HepG2 (cell line): ENCODE results near the gene CCDC192.

Experiments
- CHD4 ChIP-seq: fragments of 200-600 bp; sonication (generic); IDR thresholded peaks from 2 replicates; pipeline ENCODE4 v1.7.0; 2017; ENCODE audit warnings: mild to moderate bottlenecking, low read length, borderline replicate concordance
- JUNB ChIP-seq: sonication (generic); formaldehyde crosslinking; IDR thresholded peaks from 2 replicates; pipeline ENCODE4 v1.8.0; 2022; ENCODE audit warnings: missing genetic modification reagents, mild to moderate bottlenecking, borderline replicate concordance
- NFE2L2 ChIP-seq: fragments of 150-350 bp; IDR thresholded peaks from 2 replicates; pipeline ENCODE4 v1.6.1; 2014; ENCODE audit warnings: low read length

DNA sequence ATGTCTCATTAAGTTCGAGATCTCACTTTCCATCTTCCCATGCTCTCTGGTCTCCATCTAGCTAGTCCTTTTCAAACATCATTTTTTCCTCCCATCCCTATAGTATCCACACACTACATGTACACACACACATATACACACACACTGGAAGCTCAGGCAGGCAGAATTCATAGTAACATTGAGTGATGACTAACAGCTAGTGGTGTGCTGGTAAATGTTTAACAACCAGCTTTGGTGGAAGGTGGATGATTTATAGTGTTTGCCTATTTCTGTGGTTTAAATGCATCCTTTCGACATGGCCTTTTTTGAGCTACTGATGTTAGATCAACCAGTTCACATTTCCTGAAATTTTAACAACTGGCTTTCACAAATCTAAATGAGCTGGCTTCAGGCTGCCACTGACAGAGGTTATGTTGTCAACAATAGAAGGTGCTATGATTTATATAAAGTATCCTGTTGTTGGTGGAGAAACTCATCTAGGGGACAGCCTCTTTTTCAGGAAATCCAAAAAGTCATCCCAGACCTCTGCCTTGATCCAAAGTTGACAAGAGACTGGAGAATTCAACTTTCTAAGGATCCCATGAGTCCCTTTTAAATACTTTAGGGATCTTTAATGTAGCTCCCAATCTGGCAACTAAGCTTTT, 117.8 kb downstream of the CCDC192 start:
- TF ChIP-seq CHD4 (no peak), JUNB (CRISPR knock-in tag) (no peak), NFE2L2 (no peak)
